Thyroid gland (tissue), 4 donors: Measurements from ENCODE around the gene DDX24.

Experiments
- POLR2A ChIP-seq, 2 donors: fragments of 450-650 bp; IDR thresholded peaks; one replicate each; pipeline ENCODE4 v1.6.1; 2017; ENCODE audit warnings: antibody characterized with exemption in 2 of 2, mild to moderate bottlenecking in 2 of 2, moderate library complexity in 1 of 2
- TF ChIP-seq, protein P1 (sequence below), 6 experiments: fragments of 200-600 bp in 3 of 6; fragments of 450-650 bp in 3 of 6; sonication (generic) in 3 of 6; IDR thresholded peaks; one replicate each; pipeline ENCODE4 v1.5.1; 2016 to 2019; ENCODE audit warnings: antibody characterized with exemption in 6 of 6, mild to moderate bottlenecking in 2 of 6, inconsistent platforms in 1 of 6, moderate library complexity in 1 of 6

DNA sequence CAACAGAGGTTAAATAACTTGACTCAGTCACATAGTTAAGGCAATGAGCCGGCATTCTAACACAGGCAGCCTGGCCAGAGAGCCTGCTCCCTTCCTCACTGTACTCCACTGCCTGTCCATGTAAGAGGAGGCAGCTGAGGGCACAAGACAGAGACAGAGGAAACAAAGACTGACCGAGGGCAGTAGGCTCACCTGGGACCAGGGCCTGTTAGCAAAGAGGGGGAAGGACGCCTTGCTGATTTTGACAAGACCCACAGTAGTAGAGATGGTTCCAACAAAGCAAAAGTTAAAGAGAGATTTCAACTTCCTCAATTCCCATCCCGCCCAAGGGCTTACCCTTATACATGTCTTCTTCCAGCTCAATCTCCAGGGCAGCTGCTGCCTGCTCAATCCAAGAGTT, 28.3 kb downstream of the DDX24 start:
- TF ChIP-seq, protein P1, sequence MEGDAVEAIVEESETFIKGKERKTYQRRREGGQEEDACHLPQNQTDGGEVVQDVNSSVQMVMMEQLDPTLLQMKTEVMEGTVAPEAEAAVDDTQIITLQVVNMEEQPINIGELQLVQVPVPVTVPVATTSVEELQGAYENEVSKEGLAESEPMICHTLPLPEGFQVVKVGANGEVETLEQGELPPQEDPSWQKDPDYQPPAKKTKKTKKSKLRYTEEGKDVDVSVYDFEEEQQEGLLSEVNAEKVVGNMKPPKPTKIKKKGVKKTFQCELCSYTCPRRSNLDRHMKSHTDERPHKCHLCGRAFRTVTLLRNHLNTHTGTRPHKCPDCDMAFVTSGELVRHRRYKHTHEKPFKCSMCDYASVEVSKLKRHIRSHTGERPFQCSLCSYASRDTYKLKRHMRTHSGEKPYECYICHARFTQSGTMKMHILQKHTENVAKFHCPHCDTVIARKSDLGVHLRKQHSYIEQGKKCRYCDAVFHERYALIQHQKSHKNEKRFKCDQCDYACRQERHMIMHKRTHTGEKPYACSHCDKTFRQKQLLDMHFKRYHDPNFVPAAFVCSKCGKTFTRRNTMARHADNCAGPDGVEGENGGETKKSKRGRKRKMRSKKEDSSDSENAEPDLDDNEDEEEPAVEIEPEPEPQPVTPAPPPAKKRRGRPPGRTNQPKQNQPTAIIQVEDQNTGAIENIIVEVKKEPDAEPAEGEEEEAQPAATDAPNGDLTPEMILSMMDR (IDR thresholded peaks at IDR 0.05), result no peak
- TF ChIP-seq POLR2A (IDR thresholded peaks at IDR 0.05), result no peak
